NOMO-1 treated with DMSO at 0.1 percent for 48 hours (cell line): ENCODE results near the gene LNX2.

ENCODE experiments used
- DNase-seq: peaks from one replicate; lab custom pipeline; 2025; ENCODE audit not compliant: unreplicated experiment; lab: John Stamatoyannopoulos, UW

Gene LNX2

DNA sequence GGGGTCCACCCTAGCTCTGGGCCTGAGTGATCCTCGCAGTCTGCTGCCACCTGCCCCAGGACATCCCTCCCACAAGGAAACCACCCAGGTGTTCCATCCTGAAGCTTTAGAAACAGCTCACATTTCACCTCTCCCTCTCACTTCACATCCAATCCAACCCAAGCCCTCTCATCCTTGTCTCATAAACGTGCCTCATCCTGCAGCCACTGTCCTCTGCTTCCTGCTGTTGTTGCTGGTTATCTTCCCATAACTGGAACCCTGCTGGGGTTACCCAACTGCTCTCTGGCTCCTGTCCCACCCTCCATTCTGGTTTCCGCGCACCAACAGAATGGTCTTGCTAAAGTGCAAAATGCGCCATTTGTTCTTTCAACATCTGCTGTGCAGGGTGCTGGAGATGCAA, 110.2 kb downstream of the LNX2 start:
- DNase-seq, result no peak

DNA sequence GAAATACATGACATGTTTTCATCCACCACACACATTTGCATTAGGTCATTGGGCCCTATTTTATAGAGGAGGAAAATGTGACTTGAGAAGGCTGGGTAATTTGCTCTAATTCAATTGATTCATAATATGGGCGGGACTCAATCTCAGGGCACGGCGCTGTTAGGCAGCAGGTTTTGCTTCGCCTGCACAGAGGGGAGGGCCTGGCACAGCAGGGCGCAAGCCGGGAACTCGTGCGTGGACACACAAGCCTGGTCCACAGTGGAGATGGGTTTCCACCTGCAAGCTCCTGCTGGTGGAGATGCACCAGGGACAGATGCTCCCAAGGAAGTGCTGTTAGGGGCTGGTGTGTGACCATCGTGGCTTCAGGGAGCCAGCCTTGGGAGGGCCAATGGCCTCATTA, 111.5 kb downstream of the LNX2 start:
- DNase-seq, result no peak

DNA sequence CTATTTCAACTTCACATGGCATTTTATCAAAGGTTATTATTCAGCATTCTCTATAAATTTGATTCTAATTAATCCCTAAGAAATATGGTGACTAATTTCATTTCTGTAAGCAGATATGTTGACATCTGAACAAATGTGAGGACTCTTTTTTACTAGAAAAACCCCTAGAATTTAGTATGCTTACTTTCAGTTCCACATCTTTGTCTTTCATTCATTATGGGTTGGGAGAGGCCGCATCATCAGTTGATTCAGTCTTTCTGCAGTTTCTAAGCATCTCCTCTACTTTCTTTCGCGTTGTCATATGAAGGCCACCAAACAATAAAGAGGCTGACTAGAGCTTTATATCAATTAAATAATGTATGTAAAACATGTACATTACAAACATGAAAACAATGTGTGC, 114.5 kb downstream of the LNX2 start:
- DNase-seq, result no peak

DNA sequence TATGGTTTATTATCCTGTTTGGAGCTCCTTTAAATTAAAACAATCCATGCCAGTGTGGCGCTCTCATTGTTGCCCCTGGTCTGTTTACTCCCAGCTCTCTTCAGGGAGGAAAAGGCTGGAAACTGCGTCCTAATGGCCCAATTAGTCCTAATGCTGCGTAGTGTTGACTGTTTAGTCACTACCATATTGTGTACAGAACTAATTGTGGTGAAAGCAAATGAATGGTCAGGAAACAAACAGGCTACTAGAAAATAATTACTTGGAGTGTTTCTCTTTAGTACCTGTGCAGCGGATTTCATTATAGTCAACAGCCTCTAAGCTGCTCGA, 115.5 kb downstream of the LNX2 start:
- no peak for DNase-seq

- DNase-seq, result no peak
These were observed 116.0 kb downstream of the LNX2 start for GRCh38 chr13:27504128-27504867.

GRCh38 chr13:27500806-27501534, 119.4 kb downstream of the LNX2 start:
- DNase-seq, result no peak

GRCh38 chr13:27497563-27498230, 122.6 kb downstream of the LNX2 start:
- DNase-seq, result no peak

DNA sequence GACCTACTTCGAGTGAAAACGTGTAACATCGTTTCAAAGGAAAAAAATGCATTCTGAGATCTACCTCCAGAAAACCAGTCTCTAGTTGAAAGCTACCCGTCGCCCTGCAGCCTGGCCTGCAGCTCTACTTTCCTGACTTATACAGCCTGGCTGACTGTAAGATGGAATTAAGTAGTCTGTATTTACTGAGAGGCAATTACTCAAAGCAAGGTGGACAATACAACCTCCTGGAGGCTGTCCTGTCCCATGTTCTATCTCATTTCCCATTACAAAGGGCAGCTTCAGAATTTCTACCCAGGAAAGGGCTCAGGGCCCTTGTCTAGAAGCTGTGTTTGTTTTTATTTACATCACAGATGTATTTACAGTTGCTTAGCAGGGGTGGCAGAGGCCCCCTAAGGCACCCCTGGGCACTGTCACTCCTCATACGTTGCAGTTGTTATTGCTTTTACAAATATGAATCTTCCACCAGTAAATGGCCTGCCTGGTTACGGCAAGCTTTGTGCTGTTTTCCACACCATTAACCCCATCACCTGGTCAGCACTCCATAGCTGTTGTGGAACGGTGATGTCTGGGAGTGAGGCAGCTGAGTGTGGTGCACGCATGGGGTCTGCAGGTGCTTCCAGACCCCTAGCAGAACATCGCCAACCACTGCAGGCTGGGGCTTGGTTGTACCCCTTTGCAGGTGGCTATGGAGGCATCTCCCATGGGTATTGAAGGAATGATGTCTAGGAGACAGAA, 123.6 kb downstream of the LNX2 start:
- DNase-seq, result no peak

DNA sequence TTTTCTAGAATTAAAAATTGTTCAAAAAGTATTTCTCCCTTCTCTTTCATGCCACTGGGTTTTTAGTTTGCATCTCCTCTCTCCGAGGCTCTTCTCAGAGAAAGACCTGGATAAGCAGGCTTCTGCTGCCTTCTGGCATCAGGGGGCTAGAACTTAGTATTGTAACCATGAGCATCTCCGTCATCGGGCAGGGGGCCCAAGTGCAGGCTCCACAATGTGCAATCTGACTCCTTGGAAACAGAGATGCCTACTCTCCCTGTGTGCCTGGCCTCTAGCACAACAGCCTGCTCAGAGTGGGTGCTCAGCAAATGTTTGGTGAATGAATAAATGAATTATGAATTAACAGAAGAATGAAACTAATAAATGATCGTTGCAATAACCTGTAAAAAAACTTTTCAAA, 124.3 kb downstream of the LNX2 start:
- no peak for DNase-seq
